Body of pancreas (tissue), 4 donors: Measurements from ENCODE around the gene HERPUD1.

ENCODE experiments used
- CTCF ChIP-seq, 7 experiments: fragments of 450-650 bp in 4 of 7; fragments of 200-600 bp in 3 of 7; sonication (generic) in 3 of 7; IDR thresholded peaks; one replicate each; pipeline ENCODE4 v1.5.1; 2016 to 2019; ENCODE audit warnings: antibody characterized with exemption in 7 of 7
- POLR2A ChIP-seq, 3 donors: fragments of 450-650 bp; IDR thresholded peaks; one replicate each; pipeline ENCODE4 v1.6.1; 2016; ENCODE audit warnings: antibody characterized with exemption in 3 of 3, mild to moderate bottlenecking in 2 of 3

- TF ChIP-seq CTCF (IDR thresholded peaks at IDR 0.05) (no peak), POLR2A (IDR thresholded peaks at IDR 0.05) (no peak)
These were observed 49.9 kb downstream of the HERPUD1 start for GRCh38 chr16:56981729-56982271.
